Fibroblast of pulmonary artery (primary cell): ENCODE data around the gene HNRNPCL4.
"Not testable (repeated sequence)": the region's sequence is repeated elsewhere in the genome, so short reads cannot be mapped to it uniquely, and the experiment has no call there.

Experiments used
- DNase-seq: peaks from one replicate; pipeline ENCODE4 v3.0.0-alpha.2; 2010; ENCODE audit warnings: low read depth
- H3K4me3 ChIP-seq: replicated peaks from 2 replicates; pipeline ENCODE4 v1.5.1; 2011; ENCODE audit warnings: low read depth, mild to moderate bottlenecking, control low read depth, low read length, moderate library complexity

The HNRNPCL4 gene

DNA sequence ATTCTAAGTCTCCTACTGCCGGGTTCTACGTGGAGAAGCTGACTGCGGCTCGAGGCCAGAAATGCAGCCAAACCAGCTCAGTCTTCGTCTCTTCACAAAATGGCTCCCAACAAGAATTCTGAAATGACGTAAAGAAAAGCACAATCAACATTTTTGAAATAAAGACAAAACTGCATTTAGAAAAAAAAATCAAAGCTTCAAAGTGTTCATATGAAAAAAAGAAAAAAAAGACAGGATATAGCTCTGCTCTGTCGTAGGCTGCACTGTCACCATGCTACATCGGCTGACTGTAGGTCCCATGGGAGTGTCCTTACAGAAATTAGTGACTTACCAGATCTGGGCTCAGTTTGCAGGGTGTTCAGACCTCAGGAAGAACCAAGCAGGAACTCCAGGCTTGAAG is at the start of gene HNRNPCL4:
HNRNPCL4 (minus strand) TSS at position 101 of the 400 bp plus-strand sequence. CDS start 164 bp downstream, outside the sequence.
- not testable (repeated sequence) for H3K4me3 ChIP-seq, DNase-seq

DNA sequence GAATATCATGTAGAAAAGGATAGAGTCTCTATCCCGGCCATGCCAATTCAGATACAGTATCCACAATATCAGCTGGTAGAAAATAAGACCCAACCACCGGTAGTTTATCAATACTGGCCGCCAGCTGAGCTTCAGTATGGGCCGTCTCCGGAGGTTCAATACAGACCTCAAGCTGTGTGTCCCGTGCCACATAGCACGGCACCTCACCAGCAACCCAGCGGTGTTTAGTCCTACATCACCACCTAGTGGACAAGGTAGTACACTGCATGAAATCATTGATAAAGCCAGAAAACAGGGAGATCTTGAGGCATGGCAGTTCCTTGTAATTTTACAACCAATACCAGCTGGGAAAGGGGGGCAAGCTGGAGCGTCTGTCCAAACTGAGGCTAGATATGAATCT is 43.3 kb upstream of the HNRNPCL4 start:
- DNase-seq, H3K4me3 ChIP-seq: not testable (repeated sequence)

DNA sequence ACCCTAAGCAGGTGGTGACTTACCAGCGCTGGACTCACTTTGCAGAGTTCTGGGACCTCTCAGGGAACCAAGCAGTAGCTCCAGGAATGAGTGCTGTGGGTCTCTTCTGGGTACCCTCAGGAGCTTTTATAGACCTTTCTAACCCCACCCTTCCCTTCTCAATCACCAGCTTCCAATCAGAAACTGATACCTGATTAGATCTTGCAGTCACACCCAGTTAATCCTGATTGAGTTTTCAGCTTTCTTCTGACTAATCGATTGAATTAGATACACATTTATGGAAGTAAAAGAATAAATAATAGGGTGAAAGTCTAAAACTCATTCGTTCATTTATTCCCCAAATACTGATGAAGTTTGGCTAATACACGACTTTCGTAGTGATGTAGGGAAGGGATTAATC is 35.9 kb upstream of the HNRNPCL4 start, which contains the start of gene PRAMEF13:
PRAMEF13 (minus strand) TSS at position 101 of the 400 bp plus-strand sequence. CDS start 1,820 bp downstream, outside the sequence.
- not testable (repeated sequence) for H3K4me3 ChIP-seq, DNase-seq

DNA sequence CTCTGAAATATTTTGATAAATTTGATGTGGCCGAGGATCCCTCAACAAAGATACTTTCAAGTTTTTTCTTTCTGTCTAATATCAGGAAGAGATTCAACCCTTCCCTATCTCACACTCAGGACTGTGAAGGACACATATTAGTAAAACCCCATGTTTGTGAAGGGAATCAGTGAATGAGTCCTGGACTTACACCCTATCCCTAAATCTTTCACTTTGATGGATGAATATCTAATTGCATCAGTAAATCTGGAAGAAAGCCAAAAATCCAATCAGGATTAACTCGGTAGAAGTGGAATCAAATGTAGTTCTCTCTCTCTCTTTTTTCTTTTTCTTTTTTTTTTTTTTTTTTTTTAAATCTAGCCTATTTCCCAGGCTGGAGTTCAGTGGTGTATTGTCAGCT is 6.1 kb upstream of the HNRNPCL4 start, which contains the start of gene PRAMEF9:
PRAMEF9 (plus strand) TSS at position 301 of the 400 bp plus-strand sequence. CDS start 3,433 bp downstream, outside the sequence.
- not testable (repeated sequence) for DNase-seq, H3K4me3 ChIP-seq

DNA sequence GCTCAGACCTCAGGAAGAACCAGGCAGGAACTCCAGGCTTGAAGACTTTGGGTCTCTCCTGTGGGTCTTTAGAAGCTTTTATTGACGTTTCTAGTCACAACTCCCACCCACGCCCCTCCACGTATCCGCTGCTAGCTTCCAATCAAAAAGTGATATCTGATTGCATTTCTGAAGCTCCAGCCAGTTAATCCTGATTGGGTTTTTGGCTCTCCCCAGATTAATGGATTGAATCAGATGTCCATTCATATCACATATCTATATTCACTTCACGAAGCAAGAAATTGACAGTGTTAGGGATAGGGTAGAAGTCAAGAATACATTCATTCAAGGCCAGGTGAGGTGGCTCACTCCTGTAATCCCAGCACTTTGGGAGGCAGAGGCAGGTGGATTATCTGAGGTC is 9.5 kb downstream of the HNRNPCL4 start, which contains the start of gene PRAMEF26:
PRAMEF26 (minus strand) TSS at position 101 of the 400 bp plus-strand sequence. CDS start 2,914 bp downstream, outside the sequence.
- DNase-seq, H3K4me3 ChIP-seq: not testable (repeated sequence)

DNA sequence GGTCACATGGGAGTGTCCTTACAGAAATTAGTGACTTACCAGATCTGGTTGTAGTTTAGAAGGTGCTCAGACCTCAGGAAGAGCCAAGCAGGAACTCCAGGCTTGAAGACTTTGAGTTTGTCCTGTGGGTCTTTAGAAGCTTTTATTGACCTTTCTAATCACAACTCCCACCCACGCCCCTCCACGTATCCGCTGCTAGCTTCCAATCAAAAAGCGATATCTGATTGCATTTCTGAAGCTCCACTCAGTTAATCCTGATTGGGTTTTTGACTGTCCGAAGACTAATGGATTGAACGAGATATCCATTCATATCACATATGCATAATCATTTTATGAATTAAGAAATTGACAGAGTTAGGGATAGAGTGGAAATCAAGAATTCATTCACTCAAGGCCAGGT is 48.7 kb downstream of the HNRNPCL4 start, which contains the start of gene HNRNPCL2:
HNRNPCL2 (minus strand) TSS at position 101 of the 400 bp plus-strand sequence. CDS start 454 bp downstream, outside the sequence.
- DNase-seq, H3K4me3 ChIP-seq: not testable (repeated sequence)
